ENCODE measurements around the gene SLC66A2.

The SLC66A2 gene

DNA sequence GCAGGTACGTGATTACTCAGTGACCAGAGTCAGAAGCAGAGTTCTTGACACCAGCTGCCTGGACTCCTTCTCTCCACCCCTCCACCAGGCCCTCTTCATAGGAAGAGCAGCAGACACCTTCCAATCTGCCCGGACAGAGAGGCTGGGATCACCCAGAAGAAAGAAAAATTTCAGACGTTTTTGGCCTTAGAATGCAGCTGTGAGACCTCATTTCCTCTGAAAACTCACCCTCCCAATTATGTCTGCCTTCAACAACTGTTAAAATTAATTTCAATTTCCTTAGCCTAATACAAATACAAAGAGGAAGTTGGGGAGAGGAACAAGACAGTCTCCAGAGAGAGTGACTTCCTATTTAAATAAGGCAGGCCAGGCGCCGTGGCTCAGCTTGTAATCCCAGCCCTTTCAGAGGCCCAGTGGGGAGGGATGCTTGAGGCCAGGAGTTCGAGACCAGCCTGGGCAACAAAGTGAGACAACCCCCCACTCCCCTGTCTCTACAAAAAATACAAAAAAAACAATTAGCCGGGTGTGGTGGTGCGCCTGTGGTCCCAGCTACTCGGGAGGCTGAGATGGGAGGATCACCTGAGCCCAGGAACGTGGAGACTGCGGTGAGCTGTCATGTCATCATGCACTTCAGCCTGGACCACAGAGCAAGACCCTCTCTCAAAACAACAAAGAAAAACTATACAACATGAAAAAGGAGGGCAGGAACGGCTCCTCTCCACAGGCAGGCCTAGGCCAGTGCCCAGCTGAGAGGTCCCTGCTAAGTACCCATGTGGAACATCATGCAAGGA, 1.6 kb downstream of the SLC66A2 start:
- no peak for DNase-seq

DNA sequence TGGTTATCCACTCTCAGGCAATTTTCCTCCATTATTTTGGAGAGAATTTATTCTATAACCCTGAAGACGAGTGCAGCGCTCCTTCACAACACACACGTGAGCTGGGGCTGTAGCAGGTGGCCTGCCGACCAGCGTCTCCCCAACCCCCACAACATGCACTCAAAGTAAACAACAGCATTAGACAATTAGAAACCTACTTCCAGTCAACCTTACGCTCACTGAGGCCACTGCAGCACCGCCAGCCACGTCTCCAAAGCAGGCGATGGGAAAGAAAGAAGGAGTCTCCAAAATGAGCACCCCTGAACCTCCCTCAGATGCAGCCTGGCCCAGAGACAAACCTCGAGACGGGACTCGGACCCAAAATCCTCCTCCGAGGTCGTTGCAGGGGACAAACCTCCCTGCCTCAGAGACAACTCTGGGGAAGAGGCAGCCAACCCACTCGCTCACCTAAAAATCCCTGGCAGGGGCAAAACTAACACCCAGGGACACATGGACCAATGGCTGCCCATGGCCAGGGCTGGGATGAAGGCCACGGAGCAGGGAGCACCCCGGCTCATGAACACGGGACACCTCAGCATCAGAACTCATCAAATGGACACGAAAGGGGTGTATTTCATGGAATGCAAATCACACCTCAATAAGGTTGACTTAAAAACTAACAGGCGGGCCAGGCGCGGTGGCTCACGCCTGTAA, 2.6 kb downstream of the SLC66A2 start:
- DNase-seq = no peak

DNA sequence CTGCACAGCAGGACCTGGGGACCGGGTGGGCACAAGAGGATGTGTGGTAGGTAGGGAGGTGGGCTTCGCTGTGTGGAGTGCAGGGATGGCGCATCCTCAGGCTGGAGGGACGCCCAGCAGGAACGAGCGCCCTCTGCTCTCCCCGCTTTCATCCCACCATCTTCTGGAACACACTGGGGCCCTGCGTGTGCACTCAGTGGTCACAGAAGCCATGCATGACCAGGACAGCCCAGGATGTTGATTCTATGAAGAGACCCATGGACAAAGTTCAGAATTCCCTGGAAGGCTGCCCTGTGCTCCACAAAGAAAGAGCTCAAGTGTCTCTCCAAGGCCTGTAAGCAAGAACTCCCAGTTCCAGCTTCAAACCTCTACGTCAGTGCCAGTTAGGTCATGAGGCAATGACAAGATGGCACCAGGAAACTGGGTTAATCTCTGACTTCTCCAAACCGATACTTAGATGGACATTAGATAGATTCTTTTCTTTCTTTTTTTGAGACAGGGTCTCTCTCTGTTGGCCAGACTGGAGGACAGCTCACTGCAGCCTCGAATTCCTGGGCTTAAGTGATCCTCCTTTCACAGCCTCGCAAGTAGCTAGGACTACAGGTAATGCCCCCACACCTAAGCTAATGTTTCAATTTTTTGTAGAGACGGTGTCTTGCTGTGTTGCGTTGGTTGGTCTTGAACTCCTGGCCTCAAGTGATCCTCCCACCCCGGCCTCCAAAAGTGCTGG, 3.4 kb downstream of the SLC66A2 start:
- DNase-seq = no peak

DNA sequence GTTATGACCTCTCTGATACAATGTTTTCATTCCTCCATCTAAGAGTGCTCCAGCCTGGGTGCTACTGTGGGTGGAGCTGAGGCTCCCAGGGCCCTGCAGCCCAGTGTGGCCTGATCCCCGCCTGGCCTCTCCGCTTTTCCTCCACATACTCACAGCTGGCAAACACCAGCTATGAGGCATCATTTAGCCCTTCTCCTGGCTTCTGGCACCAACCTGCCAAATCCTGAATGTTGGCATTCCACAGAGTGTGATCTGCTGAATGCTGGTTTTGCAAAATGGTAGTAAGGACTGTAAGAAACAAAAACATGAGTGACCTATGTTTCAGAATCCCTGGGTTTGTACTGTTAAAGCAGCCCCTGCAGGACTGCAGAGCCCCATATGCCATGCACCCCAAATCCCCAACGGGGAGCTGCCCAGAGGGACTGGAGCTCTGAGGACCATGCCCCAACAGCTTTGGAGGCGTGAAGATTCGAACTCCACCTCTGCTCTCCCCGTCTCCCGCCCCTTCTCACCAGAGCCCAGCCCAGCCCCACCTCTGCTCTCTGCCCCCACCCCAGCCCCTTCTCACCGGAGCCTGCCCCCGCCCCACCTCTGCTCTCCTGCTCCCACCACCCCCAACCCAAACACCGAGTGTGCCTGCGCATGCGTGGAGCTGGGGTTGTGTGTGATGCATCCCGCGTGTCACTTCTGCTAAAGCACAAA, 4.2 kb downstream of the SLC66A2 start:
- DNase-seq = no peak

DNA sequence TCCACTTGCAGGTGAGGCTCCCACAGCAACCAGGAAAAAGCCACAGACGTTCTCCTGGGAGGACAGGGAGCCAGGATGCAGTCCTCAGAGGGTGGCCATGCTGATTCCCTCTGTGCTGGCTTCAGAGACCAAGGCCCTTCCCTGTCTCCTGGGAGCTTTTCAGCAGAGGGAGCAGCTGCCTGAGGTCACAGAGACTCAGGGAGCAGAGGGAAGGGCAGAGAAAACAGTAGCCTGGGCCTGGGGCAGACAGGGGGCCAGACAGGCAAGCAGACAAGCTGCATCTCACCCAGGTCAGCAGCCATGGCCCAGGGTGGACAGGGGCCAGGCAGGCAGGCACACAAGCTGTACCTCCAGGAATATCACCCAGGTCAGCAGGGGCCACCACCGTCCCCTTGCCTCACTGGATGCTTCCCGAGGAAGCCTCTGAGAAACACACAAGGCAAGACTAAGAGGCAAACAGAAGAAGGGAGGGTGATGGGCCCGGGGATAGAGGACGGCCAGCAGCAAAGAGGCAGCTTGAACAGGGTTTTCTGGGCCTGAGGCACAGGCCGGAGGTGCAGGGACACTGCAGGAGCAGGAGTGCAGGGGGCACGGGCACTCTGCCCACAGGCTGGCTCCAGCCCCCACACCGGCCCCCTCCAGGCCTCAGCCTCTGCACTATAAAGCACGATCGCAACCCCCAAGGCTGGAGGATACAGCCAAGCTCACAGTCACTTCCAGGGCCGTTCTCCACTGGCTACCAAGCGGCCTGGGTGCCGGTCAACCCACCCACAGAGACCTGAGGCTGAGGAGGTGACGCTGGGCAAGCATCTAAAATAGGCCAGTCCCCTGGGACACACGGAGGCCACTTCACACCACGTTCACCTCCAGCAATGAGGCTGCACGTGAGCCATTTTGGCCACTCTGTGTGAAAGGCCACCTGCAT, 6.1 kb downstream of the SLC66A2 start:
- DNase-seq = no peak

DNA sequence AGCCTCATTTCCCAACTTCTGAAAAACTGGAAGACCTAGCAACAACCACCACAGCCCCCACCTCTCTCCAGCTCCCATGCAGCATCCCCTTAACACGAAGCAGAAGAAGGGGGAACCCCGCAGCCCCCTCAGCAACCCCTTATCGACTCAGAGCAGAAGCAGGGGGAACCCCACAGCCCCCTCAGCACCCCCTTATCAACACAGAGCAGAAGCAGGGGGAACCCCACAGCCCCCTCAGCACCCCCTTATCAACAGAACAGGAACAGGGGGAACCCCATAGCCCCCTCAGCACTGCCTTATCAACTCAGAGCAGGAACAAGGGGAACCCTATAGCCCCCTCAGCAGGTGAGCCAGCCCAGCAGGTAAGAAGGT, 6.7 kb downstream of the SLC66A2 start:
- no peak for DNase-seq

DNA sequence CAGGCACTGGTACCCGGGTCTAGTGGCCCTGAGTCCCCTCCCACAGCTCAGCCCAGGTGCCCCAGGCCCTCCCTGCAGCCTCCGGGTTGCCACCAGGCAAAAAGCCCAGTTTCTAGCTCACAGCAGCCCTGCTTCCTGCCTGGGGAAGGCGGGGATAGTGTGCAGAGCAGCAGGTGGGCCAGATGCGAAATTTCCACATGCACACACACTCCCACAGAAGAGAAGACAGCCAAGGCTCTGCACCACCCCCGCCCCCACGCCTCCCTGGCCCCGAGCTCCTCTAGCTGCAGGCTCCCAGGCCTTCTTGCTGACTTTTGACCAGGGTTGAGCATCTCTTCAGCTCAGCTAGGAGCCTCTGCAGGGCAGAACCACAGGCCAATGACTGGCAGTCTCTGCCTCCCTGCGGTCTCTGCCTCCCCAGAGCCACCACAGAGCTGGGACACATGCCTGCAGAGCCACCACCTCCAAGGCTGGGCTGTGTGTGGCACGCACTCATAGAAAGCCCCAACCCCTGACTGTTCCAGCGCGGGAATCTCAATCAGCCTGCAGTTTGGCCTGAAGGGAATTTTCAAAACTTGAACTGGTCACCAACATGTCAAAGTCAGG, 7.2 kb downstream of the SLC66A2 start:
- no peak for DNase-seq

DNA sequence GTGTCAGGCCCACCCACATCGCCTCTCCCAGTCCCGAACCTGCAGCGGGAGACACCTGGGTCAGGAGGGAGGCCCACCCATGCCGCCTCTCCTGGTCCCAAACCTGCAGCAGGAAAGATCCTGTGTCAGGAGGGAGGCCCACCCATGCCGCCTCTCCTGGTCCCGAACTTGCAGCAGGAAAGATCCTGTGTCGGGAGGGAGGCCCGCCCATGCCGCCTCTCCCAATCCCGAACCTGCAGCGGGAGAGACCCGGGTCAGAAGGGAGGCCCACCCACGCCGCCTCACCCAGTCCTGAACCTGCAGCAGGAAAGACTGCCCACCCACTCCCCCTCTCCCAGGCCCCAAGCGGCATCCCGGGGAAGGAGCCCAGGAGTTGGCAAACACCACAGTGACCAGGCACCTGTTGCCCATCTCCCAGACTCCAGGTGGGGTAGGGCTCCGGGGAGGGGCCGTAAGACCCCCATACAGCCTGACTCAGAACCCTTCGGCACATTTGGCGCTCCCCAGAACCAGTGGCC, 7.8 kb downstream of the SLC66A2 start:
- DNase-seq = no peak

DNA sequence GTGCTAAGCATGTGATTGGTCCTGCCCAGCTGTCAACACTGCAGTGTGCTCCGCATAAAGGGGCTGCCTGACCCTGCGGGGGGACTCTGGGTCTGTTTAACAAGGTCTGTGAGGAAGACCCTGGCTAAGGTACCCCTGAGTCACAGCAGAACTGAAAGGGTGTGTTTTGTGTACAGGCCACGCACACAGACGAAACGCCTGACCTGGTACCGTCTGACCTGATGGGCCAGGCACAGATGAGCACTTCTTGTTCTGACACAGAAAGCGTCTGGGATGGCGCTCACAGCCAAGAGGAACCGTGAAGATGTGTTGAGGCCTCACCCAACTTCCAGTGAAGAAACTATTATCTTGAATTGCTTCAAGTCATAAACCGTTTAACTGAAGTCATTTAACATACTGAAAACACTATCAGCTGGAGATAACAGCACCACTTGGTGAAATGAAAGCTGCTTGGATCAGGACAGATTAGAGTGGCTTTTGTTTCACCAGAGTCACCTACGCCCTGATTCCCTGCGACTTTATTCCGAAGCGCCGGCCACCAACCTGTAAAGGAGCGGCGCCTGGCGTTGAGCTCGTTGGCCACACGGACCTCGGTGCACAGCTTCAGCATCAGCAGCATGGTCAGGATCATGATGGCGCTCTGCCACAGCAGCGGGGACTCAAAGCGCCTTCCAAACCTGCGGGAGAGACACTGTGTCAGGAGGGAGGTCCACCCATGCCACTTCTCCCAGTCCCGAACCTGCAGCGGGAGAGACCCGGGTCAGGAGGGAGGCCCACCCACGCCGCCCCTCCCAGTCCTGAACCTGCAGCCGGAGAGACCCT, 8.5 kb downstream of the SLC66A2 start:
- no peak for DNase-seq

DNA sequence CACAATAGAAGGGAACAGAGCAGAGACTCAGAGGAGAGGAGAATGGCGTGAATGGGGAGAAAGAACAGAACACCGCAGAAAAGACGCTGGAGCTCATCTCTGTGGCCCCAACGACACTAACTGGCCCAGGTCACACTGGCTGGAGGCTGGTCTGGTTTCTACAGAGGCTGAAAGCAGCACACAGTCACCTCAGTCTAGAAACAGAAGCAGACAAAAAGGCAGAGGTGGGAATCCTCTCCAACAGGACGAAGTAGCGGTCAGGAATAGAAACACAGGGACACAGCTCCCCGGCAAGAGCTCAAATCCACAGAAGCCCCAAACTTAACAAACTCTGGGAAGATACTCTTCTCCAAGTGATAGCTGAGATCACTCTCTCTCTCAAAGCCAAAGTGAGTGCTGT, 9.2 kb downstream of the SLC66A2 start:
- no peak for DNase-seq

DNA sequence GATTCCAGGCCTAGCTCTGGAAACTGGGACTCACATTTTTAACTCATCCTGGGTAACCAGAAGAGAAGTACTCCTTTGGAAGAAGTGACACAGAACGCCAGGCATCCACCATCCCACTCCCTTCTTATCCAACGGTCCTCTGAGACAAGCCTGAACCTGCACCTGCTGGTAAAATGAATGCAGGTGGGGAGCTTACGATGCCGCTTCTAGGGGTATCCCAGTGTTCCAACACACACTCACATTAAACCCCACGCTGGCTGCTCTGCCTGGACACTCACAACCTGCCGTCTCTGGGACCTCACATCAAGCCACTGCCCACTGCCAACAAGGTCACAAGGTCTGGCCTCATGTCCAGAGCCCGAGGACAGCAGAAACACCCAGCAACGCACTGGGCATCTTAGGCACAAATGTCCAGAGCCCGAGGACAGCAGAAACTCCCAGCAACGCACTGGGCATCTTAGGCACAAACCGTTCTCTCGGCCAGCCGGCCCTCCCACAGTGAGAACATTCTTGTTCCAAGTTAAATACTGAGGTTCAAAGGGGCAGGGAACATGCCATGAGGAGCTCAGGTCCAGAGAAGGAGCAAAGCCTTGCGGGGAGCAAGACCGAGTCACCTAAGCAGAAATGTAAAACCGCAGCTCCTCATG, 9.9 kb downstream of the SLC66A2 start:
- no peak for DNase-seq

DNA sequence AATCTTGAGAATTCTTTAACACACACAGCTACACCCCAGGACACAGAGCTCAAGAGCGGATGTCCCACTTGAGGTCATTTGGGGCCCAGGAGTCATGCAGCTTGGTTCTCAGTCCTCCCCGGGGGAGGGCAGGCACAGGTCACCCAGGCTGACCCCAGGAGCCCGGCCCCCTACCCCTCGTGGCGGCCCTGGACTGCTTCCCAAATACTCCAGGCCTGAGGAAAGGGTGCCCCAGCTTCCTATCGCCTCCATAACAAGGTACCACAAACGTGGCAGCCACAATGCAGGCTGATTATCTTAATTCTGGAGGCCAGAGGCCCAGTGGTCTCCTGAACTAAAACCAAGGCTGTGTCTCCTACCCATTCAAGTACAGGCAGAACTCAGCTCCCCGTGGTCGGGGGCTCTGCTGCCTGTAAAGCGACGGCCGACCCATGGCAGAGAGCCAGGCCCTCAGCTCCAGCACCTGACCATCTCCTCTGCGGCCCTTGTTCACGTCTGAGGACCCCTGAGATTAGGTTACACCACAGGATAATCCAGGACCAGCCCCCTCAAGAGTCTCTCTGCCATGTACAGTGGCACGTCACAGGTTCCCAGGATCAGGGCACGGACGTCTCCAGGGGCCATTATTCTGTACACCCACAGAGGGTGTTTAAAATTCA, 10.5 kb downstream of the SLC66A2 start:
- DNase-seq = no peak

DNA sequence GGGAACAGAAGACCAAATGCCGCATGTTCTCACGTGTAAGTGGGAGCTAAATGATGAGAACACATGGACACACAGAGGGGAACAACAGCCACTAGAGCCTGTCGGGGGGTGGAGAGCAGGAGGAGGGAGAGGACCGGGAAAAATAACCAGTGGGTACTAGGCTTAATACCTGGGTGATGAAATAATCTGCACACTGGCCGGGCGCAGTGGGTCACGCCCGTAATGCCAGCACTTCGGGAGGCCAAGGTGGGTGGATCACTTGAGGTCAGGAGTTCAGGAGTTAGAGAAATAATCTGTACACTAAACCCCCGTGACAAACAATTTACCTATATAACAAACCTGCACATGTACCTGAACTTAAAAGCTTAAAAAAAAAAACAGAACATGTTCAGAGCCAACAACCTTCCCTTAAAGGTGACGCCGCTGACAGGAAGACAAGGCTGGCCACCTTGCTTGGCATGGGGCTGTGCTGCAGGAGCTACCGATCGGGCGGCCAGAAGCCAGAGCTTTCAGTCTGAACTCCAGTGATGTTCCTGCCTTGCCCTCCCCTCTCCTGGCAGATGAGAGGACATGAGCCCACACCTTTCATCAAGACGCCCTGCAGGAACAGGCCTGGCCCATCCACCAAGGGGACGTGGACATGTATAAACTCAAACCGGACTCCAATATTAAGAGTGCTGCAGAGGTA, 11.2 kb downstream of the SLC66A2 start:
- no peak for DNase-seq

DNA sequence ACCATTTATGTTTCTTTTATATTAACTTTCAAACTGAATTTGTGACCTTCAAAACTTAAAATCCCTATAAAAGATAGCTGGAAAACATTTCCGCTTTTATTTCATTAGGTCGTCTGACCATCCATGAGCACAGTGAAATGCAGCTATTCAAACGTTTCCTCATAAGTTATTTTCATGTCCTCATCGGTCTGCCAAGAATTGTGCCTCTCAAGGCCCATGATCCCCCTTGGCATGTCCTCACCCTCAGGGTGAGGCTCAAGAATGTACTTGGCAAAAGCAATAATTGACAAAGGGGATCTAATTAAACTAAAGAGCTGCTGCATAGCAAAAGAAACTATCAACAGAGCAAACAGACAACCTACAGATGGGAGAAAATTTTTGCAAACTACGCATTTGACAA, 12.4 kb downstream of the SLC66A2 start:
- DNase-seq = no peak

DNA sequence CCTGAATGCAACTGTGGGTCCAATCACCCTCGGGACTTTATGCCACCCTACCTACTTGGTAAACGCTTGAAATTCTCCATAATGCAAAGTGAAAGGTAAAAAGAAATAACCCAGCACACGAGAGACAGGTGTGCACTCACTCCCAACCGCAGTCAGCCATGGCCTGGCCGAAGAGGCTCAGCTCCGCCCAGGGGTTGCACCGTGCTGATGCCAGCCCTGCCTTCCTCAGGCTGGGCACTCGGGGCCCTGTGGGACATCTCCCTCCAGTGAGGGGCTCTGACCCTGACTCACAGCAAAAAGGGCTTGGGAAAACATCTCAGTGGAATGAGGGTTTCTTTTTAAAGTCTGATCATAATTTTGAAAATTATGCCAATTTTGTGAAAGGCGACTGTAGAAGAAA, 13.3 kb downstream of the SLC66A2 start:
- DNase-seq = no peak

DNA sequence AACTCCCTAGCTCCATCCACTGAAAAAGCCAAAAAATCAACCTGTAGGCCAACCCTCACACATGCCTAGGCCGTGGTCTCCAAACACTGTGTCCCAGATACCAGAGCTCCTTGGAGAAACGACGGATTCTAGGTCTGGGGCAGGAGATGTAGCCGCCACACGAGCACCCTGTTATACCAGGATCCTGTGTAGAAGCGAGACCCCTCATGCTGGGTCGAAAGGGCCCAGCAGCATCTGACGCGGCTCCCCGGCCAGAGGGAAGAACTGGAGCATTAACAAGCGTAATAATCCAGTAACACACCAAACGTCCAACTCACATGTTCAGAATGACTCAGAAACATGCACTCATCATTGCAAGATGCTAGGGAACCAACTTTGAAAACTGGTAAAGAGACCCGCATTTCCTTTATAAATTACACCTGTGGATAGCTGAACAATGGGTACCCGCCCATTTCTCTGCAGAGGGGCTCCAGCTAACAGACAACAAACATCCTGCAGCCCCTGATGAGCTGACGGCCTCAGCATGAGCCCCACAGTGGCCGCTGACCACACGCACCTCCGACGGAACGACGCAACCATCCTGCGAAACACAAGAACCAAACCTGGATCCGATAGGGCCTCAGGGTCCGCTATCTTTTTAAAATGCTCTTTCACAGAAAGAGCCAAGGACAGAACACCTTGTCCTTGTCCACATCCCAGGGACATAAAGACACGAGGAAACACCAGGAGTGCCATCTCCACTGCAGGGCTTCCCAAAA, 14.2 kb downstream of the SLC66A2 start:
- DNase-seq = no peak

DNA sequence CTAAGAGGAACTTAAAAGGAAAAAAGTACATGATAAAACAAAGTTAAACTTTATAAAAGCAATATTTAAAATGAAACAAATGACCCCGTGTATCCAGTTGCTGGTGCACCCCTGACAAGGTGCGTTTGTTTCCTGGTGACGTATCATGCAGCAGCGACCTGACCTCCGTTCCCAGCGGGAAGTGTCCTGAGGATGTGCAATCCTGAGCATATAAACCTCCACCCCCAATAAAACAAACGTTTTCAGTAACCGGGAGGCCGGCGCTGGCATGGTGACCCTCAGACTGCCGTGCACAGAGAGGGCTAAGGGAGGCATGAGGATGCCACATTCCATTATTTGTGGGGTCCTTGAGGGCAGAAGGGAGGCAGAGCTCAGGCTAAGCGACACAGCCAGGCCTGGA, 14.8 kb downstream of the SLC66A2 start:
- no peak for DNase-seq

DNA sequence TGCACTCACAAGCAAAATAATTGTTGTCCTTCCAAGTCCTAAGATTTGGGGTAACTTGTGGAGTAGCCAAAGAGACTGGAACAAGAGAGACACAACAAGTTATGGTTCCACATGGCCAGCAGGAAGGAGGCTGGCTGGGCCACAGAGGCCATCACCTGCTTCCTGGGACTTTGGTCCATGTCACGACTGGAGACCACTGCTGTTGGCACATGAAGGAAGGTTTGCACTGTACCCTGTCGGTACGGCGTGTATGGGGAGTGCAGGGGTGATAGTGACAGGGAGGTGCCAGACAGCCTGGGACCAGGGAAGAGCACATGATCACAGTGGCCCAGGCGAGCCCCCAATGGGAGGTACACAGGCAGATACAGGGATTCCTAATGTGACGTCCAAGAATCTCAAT, 15.5 kb downstream of the SLC66A2 start:
- no peak for DNase-seq
